GM18499 (cell line): ENCODE measurements around the gene EIF1AX.
"Not testable (repeated sequence)": the region's sequence is repeated elsewhere in the genome, so short reads cannot be mapped to it uniquely, and the experiment has no call there.

Experiments used
- ATAC-seq: cut with Tn5 transposase; IDR thresholded peaks from one replicate; pipeline ENCODE4 v1.9.1; 2021; ENCODE audit warnings: moderate number of reproducible peaks; ENCODE audit not compliant: insufficient read depth, unreplicated experiment

EIF1AX gene

DNA sequence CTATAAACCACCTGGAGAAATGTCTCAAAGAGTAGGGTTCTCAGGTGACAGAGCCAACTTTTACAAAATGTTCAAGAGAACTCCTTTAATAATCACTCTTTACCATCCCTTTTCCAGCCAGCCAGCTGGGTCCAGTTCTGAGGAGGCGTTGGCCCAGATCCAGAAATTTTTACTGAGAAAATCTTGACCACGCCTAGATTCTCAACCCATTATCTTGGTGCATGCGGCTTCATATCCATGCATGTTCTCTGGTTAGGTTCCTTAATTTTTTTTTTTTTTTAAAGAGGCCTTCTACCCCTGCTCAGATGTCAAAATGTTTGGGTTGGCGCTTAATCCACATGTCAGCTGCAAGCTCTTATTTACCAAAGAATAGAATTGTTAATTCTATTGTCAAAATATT lies 13.0 kb downstream of the EIF1AX start:
- no peak for ATAC-seq

DNA sequence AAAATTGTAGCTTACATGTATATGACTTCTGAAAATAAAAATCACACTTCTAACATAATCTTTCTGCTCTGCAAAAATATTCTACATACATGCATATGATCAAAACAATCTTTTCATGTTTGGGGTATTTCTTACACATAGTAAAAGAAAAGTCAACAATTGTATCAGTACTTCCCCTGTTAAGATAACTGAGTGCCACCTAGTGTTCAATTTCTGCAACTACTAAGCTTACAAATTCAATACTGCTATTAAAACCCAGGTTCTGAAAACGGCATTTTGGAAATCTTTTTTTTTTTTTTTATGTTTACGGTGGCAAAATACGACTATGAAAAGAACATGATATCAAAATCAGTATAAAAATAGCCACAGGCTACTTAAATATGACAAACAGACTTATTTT lies 14.2 kb downstream of the EIF1AX start:
- not testable (repeated sequence) for ATAC-seq

GRCh38 chrX:20126833-20127232 lies 14.8 kb downstream of the EIF1AX start:
- not testable (repeated sequence) for ATAC-seq

DNA sequence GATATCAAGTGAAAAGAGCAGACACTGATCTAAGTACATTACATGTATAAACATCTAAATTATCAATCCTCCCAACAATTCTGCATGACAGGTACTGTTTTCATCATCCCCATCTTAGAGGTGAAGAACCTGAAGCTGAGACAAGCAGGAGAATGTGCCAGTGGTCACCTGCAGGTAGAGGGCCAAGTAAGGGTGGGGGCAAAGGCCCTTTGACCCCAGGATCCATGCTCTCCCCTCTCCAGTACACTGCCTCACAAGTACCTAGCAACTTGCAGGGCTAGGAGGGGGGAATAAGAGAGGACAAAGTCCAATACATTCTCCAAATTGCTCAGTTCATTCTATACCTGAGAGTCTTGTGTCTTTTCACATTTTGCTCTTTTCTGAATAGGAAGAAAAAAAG lies 16.7 kb downstream of the EIF1AX start:
- no peak for ATAC-seq

GRCh38 chrX:20118065-20118824 lies 23.4 kb downstream of the EIF1AX start:
- no peak for ATAC-seq

DNA sequence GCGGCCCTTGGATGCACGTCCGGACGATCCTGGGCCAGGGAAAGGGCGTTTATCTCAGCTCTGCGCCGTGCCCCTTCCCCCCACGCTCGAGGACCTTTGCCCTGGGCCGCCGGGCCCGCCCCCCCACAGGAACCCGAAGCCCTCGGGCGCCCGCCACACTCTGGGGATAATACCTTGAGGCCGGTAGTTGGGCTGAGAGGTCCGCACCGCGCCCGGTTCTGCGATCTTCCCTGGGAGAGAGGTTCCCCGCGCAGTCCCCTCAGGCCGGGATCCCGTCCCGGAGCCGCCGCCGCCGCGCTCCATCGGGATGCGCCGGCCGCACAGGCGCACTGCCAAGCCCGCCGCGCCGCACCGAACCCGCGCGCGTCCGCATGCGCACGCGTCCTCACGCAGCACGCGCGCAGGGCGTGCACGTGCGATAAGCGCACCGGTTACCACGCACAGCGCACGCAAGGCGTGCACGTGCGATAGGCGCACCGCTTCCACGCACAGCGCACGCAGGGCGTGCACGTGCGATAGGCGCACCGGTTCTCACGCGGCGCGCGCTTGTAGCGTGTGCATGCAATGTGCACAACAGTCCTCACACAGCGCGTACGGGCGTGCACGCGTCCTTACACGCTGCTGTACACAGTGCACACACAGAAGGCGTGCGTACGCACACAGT lies 24.9 kb downstream of the EIF1AX start, which contains the start of gene MAP7D2:
Gene MAP7D2 (minus strand): TSS at position 331 of the 664 bp plus-strand sequence. CDS start 28 bp downstream, at position 303.
- ATAC-seq: no peak

DNA sequence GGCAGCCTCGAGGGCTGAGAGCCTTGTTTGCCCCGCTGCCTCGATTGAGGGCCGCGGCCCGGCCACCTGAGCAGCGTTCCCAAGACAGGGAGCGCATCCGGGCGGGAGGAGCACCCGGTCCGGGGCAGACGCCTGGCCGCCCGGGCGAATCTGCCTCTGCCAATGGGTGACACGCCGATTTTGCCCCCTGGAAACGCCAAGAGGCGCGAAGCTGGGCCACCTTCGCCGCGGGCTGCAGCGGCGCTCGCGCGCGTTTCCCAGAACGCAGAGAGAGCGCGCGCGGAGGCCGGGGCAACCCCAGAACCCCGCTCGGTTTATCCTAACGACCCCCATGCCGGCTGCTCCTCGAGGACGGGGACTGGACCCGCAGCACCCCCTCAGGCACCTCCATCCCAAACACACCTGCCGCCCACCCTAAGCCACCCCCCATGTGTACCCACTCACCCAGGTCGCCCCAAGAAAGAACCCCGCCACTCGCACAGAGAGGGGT lies 25.5 kb downstream of the EIF1AX start:
- ATAC-seq: no peak

DNA sequence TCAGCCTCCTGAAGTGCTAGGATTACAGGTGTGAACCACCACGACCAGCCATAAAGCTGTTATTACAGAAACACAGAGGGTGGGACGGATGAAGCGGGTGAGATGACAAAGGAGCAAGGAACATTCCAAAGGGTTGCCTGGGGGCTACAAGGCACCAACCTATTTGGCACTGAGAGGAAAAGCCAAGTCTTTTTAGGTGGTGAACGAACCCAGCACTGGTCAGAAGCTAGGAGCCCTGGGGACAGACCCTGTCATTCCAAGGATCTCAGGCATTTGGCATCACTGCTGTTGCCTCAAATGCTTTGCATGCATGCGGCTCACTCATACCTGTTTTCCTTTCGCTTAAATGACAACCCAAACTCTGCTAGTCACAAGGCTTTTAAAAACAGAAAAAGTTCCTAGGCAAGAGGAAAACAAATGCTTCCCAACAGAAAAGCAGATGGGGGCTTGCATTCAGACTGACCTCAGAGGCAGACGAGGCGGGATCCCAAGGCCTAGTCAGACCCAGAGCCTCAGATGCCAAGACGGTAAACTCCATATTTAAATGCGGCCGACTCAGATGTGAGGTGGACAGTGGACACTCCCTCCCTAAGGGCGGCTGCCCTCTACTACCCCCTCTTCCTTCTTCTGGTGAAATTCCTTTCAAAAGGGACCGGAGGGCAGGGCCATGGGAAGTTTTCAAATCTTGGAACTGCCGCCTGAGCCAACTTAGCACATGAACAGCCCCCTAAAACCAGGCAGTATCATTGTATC lies 29.4 kb downstream of the EIF1AX start:
- no peak for ATAC-seq

- no peak for ATAC-seq
Measured at GRCh38 chrX:20111271-20111670, 30.4 kb downstream of the EIF1AX start.

GRCh38 chrX:20101934-20102581 lies 39.6 kb downstream of the EIF1AX start:
- ATAC-seq: no peak

GRCh38 chrX:20091499-20091898 lies 50.1 kb downstream of the EIF1AX start:
- no peak for ATAC-seq

- ATAC-seq: no peak
Measured at GRCh38 chrX:20089845-20090244, 51.8 kb downstream of the EIF1AX start.

- ATAC-seq: no peak
Measured at GRCh38 chrX:20080277-20080676, 61.4 kb downstream of the EIF1AX start.
